CD4-positive, alpha-beta T cell (primary cell): ENCODE data around the gene GBX1. TPM values are rescaled to one million over a fixed set of nuclear protein-coding genes. Genes with fewer than 3 reads are reported as not detected.

Source experiments
- ATAC-seq: fragments of 200-7000 bp; cut with Tn5 transposase; one replicate; pipeline ENCODE4 v1.10.0; 2022; ENCODE audit warnings: mild to moderate bottlenecking; ENCODE audit not compliant: poor library complexity
- CTCF ChIA-PET: fragments of 350-600 bp; sonication (Branson Sonifier 250); formaldehyde crosslinking; loops from one replicate; lab custom pipeline; 2021; ENCODE audit warnings: antibody characterized with exemption, inconsistent platforms; lab: Charles Lee
- POLR2A ChIA-PET: fragments of 350-600 bp; sonication (Branson Sonifier 250); formaldehyde crosslinking; loops from one replicate; lab custom pipeline; 2021; ENCODE audit warnings: antibody characterized with exemption, inconsistent platforms; lab: Charles Lee
- DNase-seq, 14 experiments: peaks; one replicate each; pipeline ENCODE4 v3.0.0-alpha.2; 2013 to 2020; ENCODE audit warnings: mixed read lengths in 2 of 14
- H3K27ac ChIP-seq, 2 donors: one replicate each; pipeline versions ENCODE4 v1.5.1 to v1.7.0; 2013; ENCODE audit warnings: low read length in 2 of 2, low read depth in 1 of 2, mild to moderate bottlenecking in 1 of 2
- H3K27me3 ChIP-seq, 2 experiments: 1 replicate in 1 of 2; 2 replicates in 1 of 2; pipeline versions ENCODE4 v1.6.1 to v1.7.0; 2013; ENCODE audit warnings: low read length in 2 of 2, control low read depth in 1 of 2, mild to moderate bottlenecking in 1 of 2, moderate library complexity in 1 of 2; ENCODE audit not compliant: insufficient read depth in 2 of 2, control insufficient read depth in 1 of 2
- H3K36me3 ChIP-seq: one replicate; pipeline ENCODE4 v1.6.1; 2013; ENCODE audit warnings: low read length, control low read depth; ENCODE audit not compliant: insufficient read depth
- H3K4me1 ChIP-seq: one replicate; pipeline ENCODE4 v1.6.1; 2013; ENCODE audit warnings: low read length, control low read depth; ENCODE audit not compliant: insufficient read depth
- H3K4me3 ChIP-seq: one replicate; pipeline ENCODE4 v1.5.1; 2013; ENCODE audit warnings: mild to moderate bottlenecking, low read length, moderate library complexity
- H3K9me3 ChIP-seq, 2 experiments: 1 replicate in 1 of 2; 2 replicates in 1 of 2; pipeline versions ENCODE4 v1.6.1 to v1.7.0; 2013; ENCODE audit warnings: low read length in 2 of 2, mild to moderate bottlenecking in 2 of 2, control low read depth in 1 of 2, moderate library complexity in 1 of 2; ENCODE audit not compliant: control insufficient read depth in 1 of 2, insufficient read depth in 1 of 2
- H3K27ac Mint-ChIP-seq: one replicate; pipeline ENCODE4 v1.8.0; 2020; ENCODE audit warnings: mixed read lengths
- H3K27me3 Mint-ChIP-seq: one replicate; pipeline ENCODE4 v1.8.0; 2021; ENCODE audit warnings: mixed read lengths
- H3K36me3 Mint-ChIP-seq: one replicate; pipeline ENCODE4 v1.8.0; 2021; ENCODE audit warnings: low read depth, mixed read lengths
- H3K4me1 Mint-ChIP-seq: one replicate; pipeline ENCODE4 v1.8.0; 2021; ENCODE audit warnings: low read depth, mixed read lengths
- H3K4me3 Mint-ChIP-seq: one replicate; pipeline ENCODE4 v1.8.0; 2020; ENCODE audit warnings: mild to moderate bottlenecking, mixed read lengths
- H3K9me3 Mint-ChIP-seq: one replicate; pipeline ENCODE4 v1.8.0; 2020; ENCODE audit warnings: mixed read lengths
- CTCF ChIP-seq: fragments of 200-600 bp; IDR thresholded peaks from one replicate; pipeline ENCODE4 v1.8.0; 2022; ENCODE audit warnings: antibody characterized with exemption, mild to moderate bottlenecking
- intact Hi-C, 2 experiments: fragments of 100-400 bp; cut with DNase I in 1 of 2; cut with micrococcal nuclease in 1 of 2; formaldehyde crosslinking; loops; one replicate each; pipeline versions ENCODE4 v1.15.1 to v1.9.0; 2023 to 2025; cut with DNase I, micrococcal nuclease
- total RNA-seq, 174 experiments: library from RNA in 2 of 174; stranded (reverse) in 2 of 174; gene quantifications; one replicate each; pipeline ENCODE4 v1.2.3 and lab custom pipeline; 2021 to 2026

The GBX1 gene
- total RNA-seq, 2 experiments from 2014 or later: not detected

GRCh38 chr7:151175047-151175792 is 7.7 kb upstream of the GBX1 start:
- Histone ChIP-seq H3K36me3 (no peaks in the 10 kb centered on the region), H3K27me3 (peaks cover 3 to 5% of the 10 kb centered on the region in 2 experiments), H3K4me1 (peaks cover 15% of the 10 kb centered on the region), H3K9me3 (peaks cover 0 to 16% of the 10 kb centered on the region in 2 experiments), H3K27ac (no peak overlapping the region), H3K4me3 (no peak overlapping the region)
- DNase-seq: no peak
- H3K36me3 Mint-ChIP-seq: no peaks in the 10 kb centered on the region
- ATAC-seq: no peak
- no peak overlapping the region for H3K4me3 Mint-ChIP-seq
- POLR2A ChIA-PET: no interaction called here
- TF ChIP-seq CTCF: no peak
- H3K27me3 Mint-ChIP-seq: peaks cover 46% of the 10 kb centered on the region
- H3K27ac Mint-ChIP-seq: no peak overlapping the region
- H3K9me3 Mint-ChIP-seq: no peaks in the 10 kb centered on the region
- H3K4me1 Mint-ChIP-seq: no peaks in the 10 kb centered on the region
- CTCF ChIA-PET: no interaction called here
- intact Hi-C loops: loop anchor here in 1 of 2 experiments (10.0 kb wide), 1 partner anchor 890 kb away; no protein-coding TSS in a partner anchor

GRCh38 chr7:151174246-151175046 is 7.0 kb upstream of the GBX1 start:
- CTCF ChIA-PET: no interaction called here
- ATAC-seq: no peak
- peak in 6 of 14 experiments; percentile 11 to 71 (median 30) for DNase-seq

More at GRCh38 chr7:151174246-151175046, 7.0 kb upstream of the GBX1 start:
- Histone ChIP-seq H3K27ac (no peak overlapping the region), H3K36me3 (no peaks in the 10 kb centered on the region), H3K9me3 (peaks cover 0 to 16% of the 10 kb centered on the region in 2 experiments), H3K4me1 (peaks cover 15% of the 10 kb centered on the region), H3K27me3 (peaks cover 5 to 6% of the 10 kb centered on the region in 2 experiments), H3K4me3 (no peak overlapping the region)
- Mint-ChIP-seq H3K36me3 (no peaks in the 10 kb centered on the region), H3K27me3 (peaks cover 54% of the 10 kb centered on the region), H3K4me3 (no peak overlapping the region), H3K4me1 (no peaks in the 10 kb centered on the region), H3K27ac (no peak overlapping the region), H3K9me3 (no peaks in the 10 kb centered on the region)
- TF ChIP-seq CTCF: no peak
- intact Hi-C loops: loop anchor here in 1 of 2 experiments (10.0 kb wide), 1 partner anchor 890 kb away; no protein-coding TSS in a partner anchor
- POLR2A ChIA-PET: no interaction called here
